ENCODE data around the gene MICOS13.
A peak's percentile ranks its signal among the peaks of the same experiment; 100 is the strongest.

DNA sequence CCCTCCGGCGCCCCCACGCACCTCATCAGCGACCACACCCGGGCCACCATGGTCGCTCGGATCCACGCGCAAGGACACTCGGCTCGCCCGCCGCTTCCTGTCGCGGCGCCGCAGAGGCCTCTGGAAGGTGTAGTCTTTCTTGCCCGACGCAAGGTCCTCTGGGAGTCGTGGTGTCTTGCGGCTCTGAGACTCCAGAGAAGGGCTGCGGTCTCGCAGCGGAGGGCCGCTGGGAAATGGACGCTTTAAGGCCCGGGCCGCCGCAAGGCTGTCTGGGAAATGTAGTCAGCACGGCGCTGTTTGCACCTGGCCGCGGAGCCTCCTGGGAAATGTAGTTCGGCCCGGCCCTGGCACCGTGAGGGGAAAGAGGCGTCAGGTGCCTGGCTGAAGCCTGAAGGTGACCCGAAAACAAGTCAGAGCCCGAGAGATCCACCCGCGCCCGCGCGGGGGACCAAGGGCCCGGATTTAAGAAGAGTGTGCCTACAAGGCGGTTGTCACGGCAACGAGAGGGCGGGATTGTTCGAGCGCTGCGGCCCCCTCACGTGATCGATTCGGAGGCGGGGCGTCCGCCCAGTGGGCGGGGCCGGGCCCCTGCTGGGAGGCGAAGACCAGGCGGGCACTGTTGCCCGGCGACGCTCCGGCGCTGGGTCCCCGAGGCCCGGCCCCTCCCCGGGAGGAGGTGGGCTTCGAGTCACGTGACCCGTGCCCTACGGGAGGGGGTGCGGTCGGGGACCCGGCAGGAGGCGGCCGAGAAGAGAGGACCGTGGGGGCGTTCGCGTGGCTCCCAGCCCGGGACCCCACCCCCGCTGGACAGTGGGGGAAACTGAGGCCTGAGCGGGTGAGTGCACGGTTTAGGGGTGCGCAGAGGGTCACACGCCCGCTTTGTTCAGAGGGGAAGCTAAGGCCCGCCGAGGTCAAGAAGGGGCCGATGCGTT, at the start of gene MICOS13, which contains the start of gene HSD11B1L:
- TF ChIP-seq CTCF (IDR thresholded peaks at IDR 0.05) (peak in 2 of 4 experiments; percentile 5 to 35), POLR2A (IDR thresholded peaks at IDR 0.05) (peak; percentile 55), POLR2AphosphoS5 (IDR thresholded peaks at IDR 0.05) (peak; percentile 99)

Measured in prostate gland (tissue), 2 donors.